PC-3 (cell line): ENCODE data around the gene NBPF1. TPM values are rescaled to one million over a fixed set of nuclear protein-coding genes. Genes with fewer than 3 reads are reported as not detected.
"Not testable (repeated sequence)": the region's sequence is repeated elsewhere in the genome, so short reads cannot be mapped to it uniquely, and the experiment has no call there.

Source experiments
- ATAC-seq: fragments of 200-7000 bp; cut with Tn5 transposase; 2 replicates; pipeline ENCODE4 v1.9.1; 2020; ENCODE audit warnings: mild to moderate bottlenecking, moderate library complexity
- BruUV-seq: library from RNA; stranded (reverse); fragments of 400-500 nt; replicated peaks from 2 replicates; lab custom pipeline; 2021; lab: Mats Ljungman, UMichigan
- CTCF ChIA-PET: fragments of 300-600 bp; sonication (Branson Sonifier 250); formaldehyde crosslinking; loops from one replicate; lab custom pipeline; 2022; ENCODE audit warnings: antibody characterized with exemption; lab: Charles Lee
- POLR2A ChIA-PET: fragments of 300-600 bp; sonication (Branson Sonifier 250); formaldehyde crosslinking; loops from one replicate; lab custom pipeline; 2022; ENCODE audit warnings: antibody characterized with exemption; ENCODE audit not compliant: unreplicated experiment; lab: Charles Lee
- DNase-seq: peaks from one replicate; pipeline ENCODE4 v3.0.0-alpha.2; 2015
- H2AFZ ChIP-seq: fragments of 300-600 bp; sonication (generic); 2 replicates; pipeline ENCODE4 v1.6.0; 2016; ENCODE audit warnings: antibody characterized with exemption, low read length
- H3F3A ChIP-seq: fragments of 300-600 bp; sonication (generic); one replicate; pipeline ENCODE4 v1.6.0; 2017; ENCODE audit warnings: antibody characterized with exemption, low read length, control low read depth, mild to moderate bottlenecking; ENCODE audit not compliant: unreplicated experiment
- H3K27ac ChIP-seq: fragments of 300-600 bp; sonication (generic); 2 replicates; pipeline ENCODE4 v1.5.1; 2016; ENCODE audit warnings: mild to moderate bottlenecking, low read length
- H3K27me3 ChIP-seq: fragments of 300-600 bp; sonication (generic); 2 replicates; pipeline ENCODE4 v1.6.1; 2016; ENCODE audit warnings: low read length, mixed read lengths
- H3K36me3 ChIP-seq: fragments of 300-600 bp; sonication (generic); 2 replicates; pipeline ENCODE4 v1.6.1; 2016; ENCODE audit warnings: low read depth, mixed run types, low read length, mixed read lengths
- H3K4me1 ChIP-seq: fragments of 300-600 bp; sonication (generic); 2 replicates; pipeline ENCODE4 v1.5.1; 2016; ENCODE audit warnings: low read length; ENCODE audit not compliant: insufficient read depth
- H3K4me2 ChIP-seq: fragments of 300-600 bp; sonication (generic); 2 replicates; pipeline ENCODE4 v1.6.0; 2016; ENCODE audit warnings: low read length
- H3K4me3 ChIP-seq: fragments of 300-600 bp; sonication (generic); 2 replicates; pipeline ENCODE4 v1.5.1; 2016; ENCODE audit warnings: mild to moderate bottlenecking, low read length, mixed read lengths
- H3K79me2 ChIP-seq: fragments of 300-600 bp; sonication (generic); 2 replicates; pipeline ENCODE4 v1.6.1; 2017; ENCODE audit warnings: low read length, mixed read lengths
- H3K9ac ChIP-seq: fragments of 300-600 bp; sonication (generic); 2 replicates; pipeline ENCODE4 v1.6.0; 2016; ENCODE audit warnings: mild to moderate bottlenecking, low read length
- H3K9me2 ChIP-seq: fragments of 300-600 bp; sonication (generic); replicated peaks from 2 replicates; pipeline ENCODE4 v1.6.1; 2016; ENCODE audit warnings: mixed run types, low read length, mixed read lengths
- H3K9me3 ChIP-seq: fragments of 300-600 bp; sonication (generic); 2 replicates; pipeline ENCODE4 v1.6.1; 2016; ENCODE audit warnings: low read length, mixed read lengths
- H4K20me1 ChIP-seq: fragments of 300-600 bp; sonication (generic); 2 replicates; pipeline ENCODE4 v1.6.1; 2016; ENCODE audit warnings: low read length, mixed read lengths
- EZH2 ChIP-seq: fragments of 300-600 bp; sonication (generic); IDR thresholded peaks from one replicate; pipeline ENCODE4 v1.6.1; 2017; ENCODE audit warnings: antibody characterized with exemption, mild to moderate bottlenecking, low read length; ENCODE audit not compliant: unreplicated experiment
- EZH2phosphoT487 ChIP-seq: fragments of 300-600 bp; sonication (generic); IDR thresholded peaks from 2 replicates; pipeline ENCODE4 v1.6.1; 2018; ENCODE audit warnings: mild to moderate bottlenecking, antibody characterized with exemption, low read length, borderline replicate concordance
- intact Hi-C: fragments of 100-400 bp; cut with micrococcal nuclease; formaldehyde crosslinking; loops from 2 replicates; pipeline ENCODE4 v1.9.0; 2023
- total RNA-seq: library from RNA; depleted of rRNA; stranded (reverse); fragments of >200 nt; gene quantifications from 2 replicates; pipeline ENCODE4 v1.2.3, GENCODE V29; 2014
- TF ChIP-seq, protein P1 (sequence below): fragments of 300-600 bp; sonication (generic); conservative IDR thresholded peaks from 2 replicates; pipeline ENCODE4 v1.5.1; 2017; ENCODE audit warnings: antibody characterized with exemption, low read depth, mild to moderate bottlenecking, low read length

NBPF1 gene
- total RNA-seq, 1 experiment from 2014 or later: 57.2 TPM

- H3K4me3 ChIP-seq, BruUV-seq, CTCF ChIA-PET, H3K9me3 ChIP-seq, H3K27ac ChIP-seq, DNase-seq, H4K20me1 ChIP-seq, H3K9me2 ChIP-seq, ATAC-seq, H3K9ac ChIP-seq, intact Hi-C loops, H3F3A ChIP-seq, H2AFZ ChIP-seq, H3K27me3 ChIP-seq: not testable (repeated sequence)
- H3K4me1 ChIP-seq: peaks cover 57% of the 10 kb centered on the region
- peaks cover 22% of the 10 kb centered on the region for H3K36me3 ChIP-seq
- POLR2A ChIA-PET: interaction anchor here (0.7 kb wide), 1 partner anchor 365 kb away, joined by 5 read pairs; no protein-coding TSS in a partner anchor
- peak overlapping the region; percentile 79; the same call in 1 of the 2 replicates for H3K4me2 ChIP-seq
- peaks cover 72% of the 10 kb centered on the region for H3K79me2 ChIP-seq
Measured at GRCh38 chr1:16610553-16610952, 2.8 kb downstream of the NBPF1 start.

DNA sequence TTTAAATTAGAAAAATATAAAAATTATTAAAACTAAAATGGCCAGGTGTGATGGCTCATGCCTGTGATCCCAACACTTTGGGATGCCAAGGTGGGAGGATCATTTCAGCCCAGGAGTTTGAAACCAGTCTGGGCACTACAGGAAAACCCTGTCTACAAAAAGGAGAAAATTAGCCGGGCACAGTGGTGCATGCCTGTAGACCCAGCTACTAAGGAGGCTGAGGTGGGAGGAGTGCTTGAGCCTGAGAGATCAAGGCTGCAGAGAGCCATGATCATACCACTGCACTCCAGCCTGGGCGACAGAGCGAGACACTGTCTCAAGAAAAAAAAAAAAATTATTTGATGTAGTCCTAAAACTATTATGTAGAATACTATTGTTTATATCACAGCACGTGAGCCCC is 3.6 kb downstream of the NBPF1 start:
- H4K20me1 ChIP-seq, H3K4me3 ChIP-seq, H3K27ac ChIP-seq, H3K27me3 ChIP-seq, BruUV-seq, H3K9ac ChIP-seq, ATAC-seq, H2AFZ ChIP-seq, H3K9me3 ChIP-seq, H3F3A ChIP-seq, DNase-seq, H3K4me2 ChIP-seq, H3K9me2 ChIP-seq: not testable (repeated sequence)
- intact Hi-C loops: loop anchor here (5.0 kb wide), 1 partner anchor 167 kb away; the partner anchor contains the start of gene NECAP2
- ChIA-PET POLR2A (interaction anchor here (0.7 to 1.0 kb wide), 2 partner anchors 287 to 366 kb away, joined by 3 to 5 read pairs; no protein-coding TSS in a partner anchor), CTCF (interaction anchor here (0.8 kb wide), 1 partner anchor 11 kb away, joined by 4 read pairs; no protein-coding TSS in a partner anchor)
- Histone ChIP-seq H3K79me2 (peaks cover 80% of the 10 kb centered on the region), H3K36me3 (peaks cover 25% of the 10 kb centered on the region), H3K4me1 (peaks cover 64% of the 10 kb centered on the region)

GRCh38 chr1:16608838-16609560 is 4.4 kb downstream of the NBPF1 start:
- TF ChIP-seq EZH2phosphoT487: no peak
- TF ChIP-seq, protein P1, sequence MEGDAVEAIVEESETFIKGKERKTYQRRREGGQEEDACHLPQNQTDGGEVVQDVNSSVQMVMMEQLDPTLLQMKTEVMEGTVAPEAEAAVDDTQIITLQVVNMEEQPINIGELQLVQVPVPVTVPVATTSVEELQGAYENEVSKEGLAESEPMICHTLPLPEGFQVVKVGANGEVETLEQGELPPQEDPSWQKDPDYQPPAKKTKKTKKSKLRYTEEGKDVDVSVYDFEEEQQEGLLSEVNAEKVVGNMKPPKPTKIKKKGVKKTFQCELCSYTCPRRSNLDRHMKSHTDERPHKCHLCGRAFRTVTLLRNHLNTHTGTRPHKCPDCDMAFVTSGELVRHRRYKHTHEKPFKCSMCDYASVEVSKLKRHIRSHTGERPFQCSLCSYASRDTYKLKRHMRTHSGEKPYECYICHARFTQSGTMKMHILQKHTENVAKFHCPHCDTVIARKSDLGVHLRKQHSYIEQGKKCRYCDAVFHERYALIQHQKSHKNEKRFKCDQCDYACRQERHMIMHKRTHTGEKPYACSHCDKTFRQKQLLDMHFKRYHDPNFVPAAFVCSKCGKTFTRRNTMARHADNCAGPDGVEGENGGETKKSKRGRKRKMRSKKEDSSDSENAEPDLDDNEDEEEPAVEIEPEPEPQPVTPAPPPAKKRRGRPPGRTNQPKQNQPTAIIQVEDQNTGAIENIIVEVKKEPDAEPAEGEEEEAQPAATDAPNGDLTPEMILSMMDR: no peak
- no peak for TF ChIP-seq EZH2
- CTCF ChIA-PET: interaction anchor here (0.8 to 1.7 kb wide), 3 partner anchors 12 to 16 kb away, joined by 4 to 10 read pairs (median 7); no protein-coding TSS in a partner anchor
- Histone ChIP-seq H3K4me2 (peak overlapping the region; percentile 67), H3K27me3 (no peaks in the 10 kb centered on the region), H3K9me2 (no peaks in the 10 kb centered on the region), H3K9ac (peak overlapping the region; percentile 54), H4K20me1 (no peaks in the 10 kb centered on the region), H3K4me1 (peaks cover 64% of the 10 kb centered on the region), H2AFZ (no peak overlapping the region), H3F3A (peaks cover 8% of the 10 kb centered on the region), H3K27ac (peak overlapping the region; percentile 87), H3K79me2 (peaks cover 80% of the 10 kb centered on the region), H3K4me3 (peak overlapping the region; percentile 21; the same call in 1 of the 2 replicates), H3K36me3 (peaks cover 25% of the 10 kb centered on the region), H3K9me3 (no peaks in the 10 kb centered on the region)
- TSS peak; percentile 31 for BruUV-seq
- peak; percentile 11 for DNase-seq
- POLR2A ChIA-PET: interaction anchor here (0.6 to 1.0 kb wide), 3 partner anchors 12 to 287 kb away, joined by 3 read pairs; no protein-coding TSS in a partner anchor
- ATAC-seq: no peak
- intact Hi-C loops: loop anchor here (5.0 kb wide), 1 partner anchor 167 kb away; the partner anchor contains the start of gene NECAP2

GRCh38 chr1:16607853-16608815 is 5.2 kb downstream of the NBPF1 start:
- not testable (repeated sequence) for H3K27me3 ChIP-seq, H3K9me3 ChIP-seq, H3F3A ChIP-seq, BruUV-seq, H4K20me1 ChIP-seq, H3K9me2 ChIP-seq, H2AFZ ChIP-seq
- ChIA-PET POLR2A (interaction anchor here (0.6 to 1.0 kb wide), 4 partner anchors 13 to 288 kb away, joined by 3 to 7 read pairs (median 3); no protein-coding TSS in a partner anchor), CTCF (interaction anchor here (0.6 to 1.7 kb wide), 3 partner anchors 13 to 17 kb away, joined by 3 to 10 read pairs (median 7); no protein-coding TSS in a partner anchor)
- ATAC-seq: peak; percentile 76
- peaks cover 25% of the 10 kb centered on the region for H3K36me3 ChIP-seq
- H3K4me1 ChIP-seq: peaks cover 60% of the 10 kb centered on the region
- peak overlapping the region; percentile 87 for H3K27ac ChIP-seq
- H3K9ac ChIP-seq: peak overlapping the region; percentile 54
- peak; percentile 100 for DNase-seq
- H3K4me2 ChIP-seq: peak overlapping the region; percentile 67
- peaks cover 77% of the 10 kb centered on the region for H3K79me2 ChIP-seq
- intact Hi-C loops: loop anchor here (5.0 kb wide), 1 partner anchor 166 kb away; the partner anchor contains the start of gene NECAP2
- peak overlapping the region; percentile 21; the same call in 1 of the 2 replicates for H3K4me3 ChIP-seq
